ENCODE data around the gene ZPLD1. TPM values are rescaled to one million over a fixed set of nuclear protein-coding genes. Genes with fewer than 3 reads are reported as not detected.

The ZPLD1 gene
- total and polyA plus RNA-seq, 2 of the 4 experiments (the other 2 are of a cell fraction) = under 0.01 to 0.03 TPM

- Histone ChIP-seq H3K9me1 (ENCODE audit: insufficient read depth, low read length) (no peaks in the 10 kb centered on the region), H4K91ac (ENCODE audit: insufficient read depth, low read depth, low read length) (no peak overlapping the region), H2BK120ac (ENCODE audit: low read depth, low read length) (no peak overlapping the region), H3K56ac (ENCODE audit: extremely low read depth, insufficient read depth, low read length) (no peak overlapping the region), H3K4me2 (ENCODE audit: low read depth, low read length) (no peak overlapping the region), H3K18ac (ENCODE audit: low read depth, low read length) (no peak overlapping the region), H2BK20ac (ENCODE audit: low read depth, low read length) (no peak overlapping the region), H2BK5ac (ENCODE audit: low read depth, low read length, poor library complexity, severe bottlenecking) (no peak overlapping the region), H3K4me1 (ENCODE audit: control insufficient read depth, insufficient read depth, low read length) (no peaks in the 10 kb centered on the region), H3K27me3 (ENCODE audit: control insufficient read depth, insufficient read depth, low read length) (no peaks in the 10 kb centered on the region), H3K4ac (ENCODE audit: low read depth, low read length) (no peak overlapping the region), H2AK9ac (replicated peaks; ENCODE audit: low read depth, low read length, poor library complexity) (no peak overlapping the region), H3K27ac (ENCODE audit: insufficient read depth, low read length) (no peak overlapping the region), H3K14ac (replicated peaks; ENCODE audit: low read depth, low read length) (no peak overlapping the region), H3K9ac (ENCODE audit: low read depth, low read length) (no peak overlapping the region), H3K4me3 (ENCODE audit: insufficient read depth, low read depth, low read length) (no peak overlapping the region), H3K36me3 (ENCODE audit: control insufficient read depth, insufficient read depth, low read length) (no peaks in the 10 kb centered on the region), H4K20me1 (ENCODE audit: insufficient read depth, low read length) (no peaks in the 10 kb centered on the region), H3K9me3 (ENCODE audit: control insufficient read depth, insufficient read depth, low read length) (no peaks in the 10 kb centered on the region), H2AK5ac (ENCODE audit: low read depth, low read length) (no peak overlapping the region), H4K8ac (ENCODE audit: low read depth in 2 of 2, low read length in 2 of 2) (no peak overlapping the region), H3K23ac (ENCODE audit: low read depth, low read length) (no peak overlapping the region), H2BK15ac (ENCODE audit: low read depth, low read length) (no peak overlapping the region), H4K5ac (ENCODE audit: low read depth, low read length) (no peak overlapping the region), H3K79me1 (ENCODE audit: low read depth in 1 of 2, low read length in 2 of 2) (no peaks in the 10 kb centered on the region), H2AFZ (replicated peaks; ENCODE audit: low read length, poor library complexity) (no peak overlapping the region)
- no TSS peak for BruUV-seq (replicated peaks)
- ATAC-seq (ENCODE audit: low read depth) (no peak), DNase-seq (no peak)
- ChIA-PET POLR2A (ENCODE audit: unreplicated experiment) (no interaction called here), CTCF (interaction anchor here (0.6 to 0.9 kb wide), 2 partner anchors 85 to 300 kb away, joined by 3 to 4 read pairs; no protein-coding TSS in a partner anchor)
- intact Hi-C loops (cut with micrococcal nuclease) (no loop called here), dilution Hi-C loops (cut with HindIII; ENCODE audit: low sequenced_read_pairs, unreplicated experiment) (loop anchor here (25.0 kb wide), 1 partner anchor 291 kb away; no protein-coding TSS in a partner anchor), in situ Hi-C loops (cut with MboI; ENCODE audit: low sequenced_read_pairs) (no loop called here)
- no peak for TF ChIP-seq SMC3 (IDR thresholded peaks at IDR 0.05; ENCODE audit: low read depth, low read length)
- no peak for TF ChIP-seq CEBPB (IDR thresholded peaks at IDR 0.05; ENCODE audit: low read depth, low read length)
- no peak for TF ChIP-seq MXI1 (IDR thresholded peaks at IDR 0.05; ENCODE audit: borderline replicate concordance, low read depth, low read length)
- no peak for TF ChIP-seq RCOR1 (IDR thresholded peaks at IDR 0.05; ENCODE audit: insufficient replicate concordance, low read length)
- no peak for TF ChIP-seq MAFK (IDR thresholded peaks at IDR 0.05; ENCODE audit: low read depth, low read length)
- no peak for TF ChIP-seq CTCF (conservative IDR thresholded peaks at IDR 0.05; ENCODE audit: low read depth, low read length)
- TF ChIP-seq MAZ (IDR thresholded peaks at IDR 0.05; ENCODE audit: borderline replicate concordance, low read depth, low read length) = no peak
- TF ChIP-seq RFX5 (IDR thresholded peaks at IDR 0.05; ENCODE audit: low read depth, low read length) = no peak
- TF ChIP-seq ELK1 (IDR thresholded peaks at IDR 0.05; ENCODE audit: borderline replicate concordance, low read depth, low read length) = no peak
- no peak for TF ChIP-seq FOS (IDR thresholded peaks at IDR 0.05; ENCODE audit: low read depth, low read length)
- TF ChIP-seq NFE2L2 (IDR thresholded peaks at IDR 0.05; ENCODE audit: low read depth, low read length) = no peak
- no peak for TF ChIP-seq CHD1 (IDR thresholded peaks at IDR 0.05; ENCODE audit: low read depth, low read length)
- no peak for TF ChIP-seq BHLHE40 (IDR thresholded peaks at IDR 0.05; ENCODE audit: low read depth, low read length)
- no peak for TF ChIP-seq RAD21 (IDR thresholded peaks at IDR 0.05; ENCODE audit: low read length)
Measured at GRCh38 chr3:102528727-102529126, 93.9 kb downstream of the ZPLD1 start.
